Measurements from ENCODE around the gene ANKRD17.
"Not testable (repeated sequence)": the region's sequence is repeated elsewhere in the genome, so short reads cannot be mapped to it uniquely, and the experiment has no call there.

The ANKRD17 gene

GRCh38 chr4:73272816-73273215 is 14.2 kb upstream of the ANKRD17 start:
- H3K27me3 ChIP-seq (ENCODE audit: control insufficient read depth in 1 of 2, insufficient read depth in 2 of 2, low read length in 2 of 2): no peaks in the 10 kb centered on the region
- H3K27ac ChIP-seq (ENCODE audit: low read length): no peak overlapping the region
- H3K9me3 ChIP-seq (ENCODE audit: control insufficient read depth in 2 of 2, low read length in 2 of 2): peaks cover 0 to 3% of the 10 kb centered on the region in 2 donors
- no peak overlapping the region for H3K4me3 ChIP-seq (ENCODE audit: low read length in 2 of 2)
- no peaks in the 10 kb centered on the region for H3K4me1 ChIP-seq (ENCODE audit: control insufficient read depth, insufficient read depth, low read length)
- H3K36me3 ChIP-seq (ENCODE audit: control insufficient read depth in 2 of 2, insufficient read depth in 2 of 2, low read length in 2 of 2): peaks cover 0 to 5% of the 10 kb centered on the region in 2 donors
- H3K9ac ChIP-seq (ENCODE audit: low read length in 2 of 2): no peak overlapping the region

GRCh38 chr4:73267050-73267449 is 8.5 kb upstream of the ANKRD17 start:
- H3K4me3 ChIP-seq (ENCODE audit: low read length in 2 of 2): no peak overlapping the region
- no peaks in the 10 kb centered on the region for H3K27me3 ChIP-seq (ENCODE audit: control insufficient read depth in 1 of 2, insufficient read depth in 2 of 2, low read length in 2 of 2)
- H3K27ac ChIP-seq (ENCODE audit: low read length): no peak overlapping the region
- H3K36me3 ChIP-seq (ENCODE audit: control insufficient read depth in 2 of 2, insufficient read depth in 2 of 2, low read length in 2 of 2): no peaks in the 10 kb centered on the region
- no peaks in the 10 kb centered on the region for H3K9me3 ChIP-seq (ENCODE audit: control insufficient read depth in 2 of 2, low read length in 2 of 2)
- H3K4me1 ChIP-seq (ENCODE audit: control insufficient read depth, insufficient read depth, low read length): no peaks in the 10 kb centered on the region
- no peak overlapping the region for H3K9ac ChIP-seq (ENCODE audit: low read length in 2 of 2)

- Histone ChIP-seq H3K36me3 (ENCODE audit: control insufficient read depth in 2 of 2, insufficient read depth in 2 of 2, low read length in 2 of 2) (no peaks in the 10 kb centered on the region), H3K4me1 (ENCODE audit: control insufficient read depth, insufficient read depth, low read length) (peaks cover 2% of the 10 kb centered on the region), H3K9ac (ENCODE audit: low read length in 2 of 2) (peak overlapping the region; percentile 90 to 97), H3K4me3 (ENCODE audit: low read length in 2 of 2) (peak overlapping the region; percentile 83 to 85), H3K27me3 (ENCODE audit: control insufficient read depth in 1 of 2, insufficient read depth in 2 of 2, low read length in 2 of 2) (no peaks in the 10 kb centered on the region), H3K9me3 (ENCODE audit: control insufficient read depth in 2 of 2, low read length in 2 of 2) (no peaks in the 10 kb centered on the region), H3K27ac (ENCODE audit: low read length) (peak overlapping the region; percentile 97)
Observed at GRCh38 chr4:73259571-73260090, 1.0 kb upstream of the ANKRD17 start.

- Histone ChIP-seq H3K4me3 (ENCODE audit: low read length in 2 of 2) (peak overlapping the region; percentile 85 to 91), H3K9ac (ENCODE audit: low read length in 2 of 2) (peak overlapping the region; percentile 82 to 90), H3K27me3 (ENCODE audit: control insufficient read depth in 1 of 2, insufficient read depth in 2 of 2, low read length in 2 of 2) (no peaks in the 10 kb centered on the region), H3K27ac (ENCODE audit: low read length) (peak overlapping the region; percentile 97), H3K9me3 (ENCODE audit: control insufficient read depth in 2 of 2, low read length in 2 of 2) (no peaks in the 10 kb centered on the region), H3K4me1 (ENCODE audit: control insufficient read depth, insufficient read depth, low read length) (peaks cover 2% of the 10 kb centered on the region), H3K36me3 (ENCODE audit: control insufficient read depth in 2 of 2, insufficient read depth in 2 of 2, low read length in 2 of 2) (no peaks in the 10 kb centered on the region)
Observed at GRCh38 chr4:73258436-73258685, 237 bp downstream of the ANKRD17 start.

GRCh38 chr4:73257651-73258435 is 755 bp downstream of the ANKRD17 start:
- H3K27me3 ChIP-seq (ENCODE audit: control insufficient read depth in 1 of 2, insufficient read depth in 2 of 2, low read length in 2 of 2): no peaks in the 10 kb centered on the region
- H3K36me3 ChIP-seq (ENCODE audit: control insufficient read depth in 2 of 2, insufficient read depth in 2 of 2, low read length in 2 of 2): peaks cover 0 to 3% of the 10 kb centered on the region in 2 donors
- H3K4me3 ChIP-seq (ENCODE audit: low read length in 2 of 2): peak overlapping the region; percentile 85 to 91
- peak overlapping the region; percentile 82 to 90 for H3K9ac ChIP-seq (ENCODE audit: low read length in 2 of 2)
- peaks cover 2% of the 10 kb centered on the region for H3K4me1 ChIP-seq (ENCODE audit: control insufficient read depth, insufficient read depth, low read length)
- no peaks in the 10 kb centered on the region for H3K9me3 ChIP-seq (ENCODE audit: control insufficient read depth in 2 of 2, low read length in 2 of 2)
- H3K27ac ChIP-seq (ENCODE audit: low read length): peak overlapping the region; percentile 97

- Histone ChIP-seq H3K27me3 (ENCODE audit: control insufficient read depth in 1 of 2, insufficient read depth in 2 of 2, low read length in 2 of 2) (no peaks in the 10 kb centered on the region), H3K4me1 (ENCODE audit: control insufficient read depth, insufficient read depth, low read length) (peaks cover 2% of the 10 kb centered on the region), H3K36me3 (ENCODE audit: control insufficient read depth in 2 of 2, insufficient read depth in 2 of 2, low read length in 2 of 2) (peaks cover 0 to 4% of the 10 kb centered on the region in 2 donors), H3K4me3 (ENCODE audit: low read length in 2 of 2) (peak overlapping the region; percentile 85 to 91), H3K9me3 (ENCODE audit: control insufficient read depth in 2 of 2, low read length in 2 of 2) (no peaks in the 10 kb centered on the region), H3K27ac (ENCODE audit: low read length) (peak overlapping the region; percentile 97), H3K9ac (ENCODE audit: low read length in 2 of 2) (peak overlapping the region; percentile 82 to 90)
Observed at GRCh38 chr4:73257234-73257633, 1.4 kb downstream of the ANKRD17 start.

- not testable (repeated sequence) for H3K27me3 ChIP-seq (ENCODE audit: control insufficient read depth in 1 of 2, insufficient read depth in 2 of 2, low read length in 2 of 2); H3K9me3 ChIP-seq (ENCODE audit: control insufficient read depth in 2 of 2, low read length in 2 of 2); H3K36me3 ChIP-seq (ENCODE audit: control insufficient read depth in 2 of 2, insufficient read depth in 2 of 2, low read length in 2 of 2); H3K4me1 ChIP-seq (ENCODE audit: control insufficient read depth, insufficient read depth, low read length); H3K27ac ChIP-seq (ENCODE audit: low read length); H3K9ac ChIP-seq (ENCODE audit: low read length in 2 of 2)
- H3K4me3 ChIP-seq (ENCODE audit: low read length in 2 of 2): peak overlapping the region in 1 of 2 donors; percentile 3
Observed at GRCh38 chr4:73255847-73256246, 2.8 kb downstream of the ANKRD17 start.

- H3K9me3 ChIP-seq (ENCODE audit: control insufficient read depth in 2 of 2, low read length in 2 of 2): no peaks in the 10 kb centered on the region
- no peaks in the 10 kb centered on the region for H3K4me1 ChIP-seq (ENCODE audit: control insufficient read depth, insufficient read depth, low read length)
- H3K9ac ChIP-seq (ENCODE audit: low read length in 2 of 2): no peak overlapping the region
- H3K27ac ChIP-seq (ENCODE audit: low read length): no peak overlapping the region
- H3K36me3 ChIP-seq (ENCODE audit: control insufficient read depth in 2 of 2, insufficient read depth in 2 of 2, low read length in 2 of 2): peaks cover 0 to 4% of the 10 kb centered on the region in 2 donors
- H3K27me3 ChIP-seq (ENCODE audit: control insufficient read depth in 1 of 2, insufficient read depth in 2 of 2, low read length in 2 of 2): no peaks in the 10 kb centered on the region
- no peak overlapping the region for H3K4me3 ChIP-seq (ENCODE audit: low read length in 2 of 2)
Observed at GRCh38 chr4:73252001-73252400, 6.6 kb downstream of the ANKRD17 start.

- Histone ChIP-seq H3K9me3 (ENCODE audit: control insufficient read depth in 2 of 2, low read length in 2 of 2) (no peaks in the 10 kb centered on the region), H3K9ac (ENCODE audit: low read length in 2 of 2) (no peak overlapping the region), H3K36me3 (ENCODE audit: control insufficient read depth in 2 of 2, insufficient read depth in 2 of 2, low read length in 2 of 2) (peaks cover 0 to 4% of the 10 kb centered on the region in 2 donors), H3K4me3 (ENCODE audit: low read length in 2 of 2) (no peak overlapping the region), H3K4me1 (ENCODE audit: control insufficient read depth, insufficient read depth, low read length) (no peaks in the 10 kb centered on the region), H3K27ac (ENCODE audit: low read length) (no peak overlapping the region), H3K27me3 (ENCODE audit: control insufficient read depth in 1 of 2, insufficient read depth in 2 of 2, low read length in 2 of 2) (no peaks in the 10 kb centered on the region)
Observed at GRCh38 chr4:73251384-73251783, 7.2 kb downstream of the ANKRD17 start.

GRCh38 chr4:73250642-73251041 is 8.0 kb downstream of the ANKRD17 start:
- Histone ChIP-seq H3K4me1 (ENCODE audit: control insufficient read depth, insufficient read depth, low read length) (no peaks in the 10 kb centered on the region), H3K9me3 (ENCODE audit: control insufficient read depth in 2 of 2, low read length in 2 of 2) (no peaks in the 10 kb centered on the region), H3K9ac (ENCODE audit: low read length in 2 of 2) (no peak overlapping the region), H3K4me3 (ENCODE audit: low read length in 2 of 2) (no peak overlapping the region), H3K27me3 (ENCODE audit: control insufficient read depth in 1 of 2, insufficient read depth in 2 of 2, low read length in 2 of 2) (no peaks in the 10 kb centered on the region), H3K27ac (ENCODE audit: low read length) (no peak overlapping the region), H3K36me3 (ENCODE audit: control insufficient read depth in 2 of 2, insufficient read depth in 2 of 2, low read length in 2 of 2) (peaks cover 0 to 4% of the 10 kb centered on the region in 2 donors)

- H3K9ac ChIP-seq (ENCODE audit: low read length in 2 of 2): no peak overlapping the region
- H3K27me3 ChIP-seq (ENCODE audit: control insufficient read depth in 1 of 2, insufficient read depth in 2 of 2, low read length in 2 of 2): no peaks in the 10 kb centered on the region
- no peaks in the 10 kb centered on the region for H3K4me1 ChIP-seq (ENCODE audit: control insufficient read depth, insufficient read depth, low read length)
- H3K4me3 ChIP-seq (ENCODE audit: low read length in 2 of 2): no peak overlapping the region
- no peaks in the 10 kb centered on the region for H3K9me3 ChIP-seq (ENCODE audit: control insufficient read depth in 2 of 2, low read length in 2 of 2)
- H3K27ac ChIP-seq (ENCODE audit: low read length): no peak overlapping the region
- peaks cover 0 to 4% of the 10 kb centered on the region in 2 donors for H3K36me3 ChIP-seq (ENCODE audit: control insufficient read depth in 2 of 2, insufficient read depth in 2 of 2, low read length in 2 of 2)
Observed at GRCh38 chr4:73248821-73249220, 9.8 kb downstream of the ANKRD17 start.
